Aorta (tissue), 5 donors: ENCODE measurements around the gene C21orf58. TPM values are rescaled to one million over a fixed set of nuclear protein-coding genes. Genes with fewer than 3 reads are reported as not detected.
A peak's percentile ranks its signal among the peaks of the same experiment; 100 is the strongest.

Experiments
- ATAC-seq: fragments of 200-7000 bp; cut with Tn5 transposase; one replicate; pipeline ENCODE4 v1.9.1; 2022; ENCODE audit warnings: moderate library complexity; ENCODE audit not compliant: low FRiP score
- DNase-seq, 2 donors: peaks; one replicate each; pipeline ENCODE4 v3.0.0-alpha.2; 2020
- H3K27ac ChIP-seq, 2 donors: one replicate each; pipeline ENCODE4 v1.5.1; 2013; ENCODE audit warnings: low read length in 2 of 2, mild to moderate bottlenecking in 2 of 2, moderate library complexity in 2 of 2, control low read depth in 1 of 2, inconsistent platforms in 1 of 2, low read depth in 1 of 2
- H3K27me3 ChIP-seq, 2 donors: one replicate each; pipeline ENCODE4 v1.6.1; 2013; ENCODE audit warnings: control low read depth in 1 of 2, low read length in 1 of 2, mild to moderate bottlenecking in 1 of 2, moderate library complexity in 1 of 2; ENCODE audit not compliant: insufficient read depth in 2 of 2, control insufficient read depth in 1 of 2
- H3K36me3 ChIP-seq, 2 donors: one replicate each; pipeline ENCODE4 v1.6.1; 2013; ENCODE audit warnings: control low read depth in 1 of 2, low read length in 1 of 2, mild to moderate bottlenecking in 1 of 2; ENCODE audit not compliant: insufficient read depth in 2 of 2, control insufficient read depth in 1 of 2
- H3K4me1 ChIP-seq, 2 donors: one replicate each; pipeline ENCODE4 v1.6.1; 2013; ENCODE audit warnings: low read length in 2 of 2, control low read depth in 1 of 2, mild to moderate bottlenecking in 1 of 2, moderate library complexity in 1 of 2; ENCODE audit not compliant: insufficient read depth in 2 of 2, control insufficient read depth in 1 of 2
- H3K4me3 ChIP-seq, 2 donors: one replicate each; pipeline ENCODE4 v1.5.1; 2013; ENCODE audit warnings: low read length in 2 of 2, control low read depth in 1 of 2, mild to moderate bottlenecking in 1 of 2
- H3K9me3 ChIP-seq: one replicate; pipeline ENCODE4 v1.6.1; 2013; ENCODE audit warnings: mild to moderate bottlenecking, low read length; ENCODE audit not compliant: control insufficient read depth
- WGBS, 2 donors: extraction: QIAGEN DNeasy Blood & Tissue Kit; methylation state at CpG; one replicate each; pipeline ENCODE4 v1.1.7; 2013; 5-methylcytosine and 5-hydroxymethylcytosine counted together
- intact Hi-C, 2 donors: fragments of 100-400 bp; cut with DNase I; formaldehyde crosslinking; loops; one replicate each; pipeline versions ENCODE4 v1.14.2 to v1.15.0; 2022
- polyA plus RNA-seq, 2 donors: library from polyadenylated mRNA; stranded (reverse); fragments of 200-250 nt; gene quantifications; one replicate each; pipeline ENCODE4 v1.2.3, GENCODE V29; 2013
- total RNA-seq, 2 donors: library from RNA; stranded (reverse); fragmentation: NEBNext Ultra II Directional; extraction: Animal tissue kit (Norgen Biotek cat#: 25700); gene quantifications; one replicate each; pipeline ENCODE4 v1.2.1, GENCODE V29; 2021
- donor health status: healthy with polysubstance abuse.
- donor health status: Bipolar disorder and iron deficiency.
- donor health status: DM: no; HTN: no; CAD: no.
- donor health status: DM: no; HTN: no; CAD: no.
- donor health status: DM: yes; HTN: yes; CAD: no.

C21orf58 gene
- total and polyA plus RNA-seq, 4 donors: 0.38 to 3.7 (median 1.7) TPM

DNA sequence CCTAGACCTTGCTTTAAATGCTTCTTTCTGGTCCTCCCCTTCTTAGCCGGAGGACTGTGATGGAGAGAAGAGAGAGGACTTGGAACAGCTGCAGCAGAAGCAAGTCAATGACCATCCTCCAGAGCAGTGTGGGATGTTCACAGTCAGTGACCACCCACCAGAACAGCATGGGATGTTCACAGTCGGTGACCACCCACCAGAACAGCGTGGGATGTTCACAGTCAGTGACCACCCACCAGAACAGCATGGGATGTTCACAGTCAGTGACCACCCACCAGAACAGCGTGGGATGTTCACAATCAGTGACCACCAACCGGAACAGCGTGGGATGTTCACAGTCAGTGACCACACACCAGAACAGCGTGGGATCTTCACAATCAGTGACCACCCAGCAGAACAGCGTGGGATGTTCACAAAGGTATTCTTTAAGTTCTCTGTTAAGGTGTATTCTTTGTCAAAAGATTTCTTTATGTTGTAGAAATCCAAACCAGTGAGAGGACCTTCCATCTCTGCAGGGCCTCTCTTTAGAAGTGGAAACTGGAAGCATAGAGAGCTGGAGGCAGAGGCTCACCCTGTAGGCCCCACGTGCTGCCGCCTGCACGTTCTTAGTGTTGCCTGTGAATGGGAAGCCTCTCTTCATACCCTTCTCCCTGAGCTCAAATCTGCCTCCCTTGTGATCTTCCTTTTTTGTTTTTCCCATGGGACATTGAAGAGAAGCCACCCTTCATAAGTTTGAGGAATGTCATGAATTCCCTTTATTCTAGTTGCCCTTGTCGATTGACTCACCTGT, 10.9 kb upstream of the C21orf58 start:
- Histone ChIP-seq H3K27ac (no peak overlapping the region), H3K4me3 (no peak overlapping the region), H3K9me3 (no peaks in the 10 kb centered on the region), H3K36me3 (peaks cover 3 to 6% of the 10 kb centered on the region in 2 donors), H3K4me1 (no peaks in the 10 kb centered on the region), H3K27me3 (no peaks in the 10 kb centered on the region)
- DNase-seq (peak; percentile 8 to 19), ATAC-seq (no peak)
- 91 to 95% methylated on average over 12 of the region's 12 CpGs for WGBS, 2 donors
- intact Hi-C loops: no loop called here

- intact Hi-C loops: no loop called here
- 95% methylated on average over 2 of the region's 2 CpGs for WGBS, 2 donors
- H3K9me3 ChIP-seq: no peaks in the 10 kb centered on the region
- ATAC-seq (no peak), DNase-seq (no peak)
- no peaks in the 10 kb centered on the region for H3K4me1 ChIP-seq
- H3K36me3 ChIP-seq: peaks cover 0 to 3% of the 10 kb centered on the region in 2 donors
- no peak overlapping the region for H3K27ac ChIP-seq
- H3K4me3 ChIP-seq: no peak overlapping the region
- no peaks in the 10 kb centered on the region for H3K27me3 ChIP-seq
These were observed 6.1 kb upstream of the C21orf58 start for GRCh38 chr21:46329796-46330195.

DNA sequence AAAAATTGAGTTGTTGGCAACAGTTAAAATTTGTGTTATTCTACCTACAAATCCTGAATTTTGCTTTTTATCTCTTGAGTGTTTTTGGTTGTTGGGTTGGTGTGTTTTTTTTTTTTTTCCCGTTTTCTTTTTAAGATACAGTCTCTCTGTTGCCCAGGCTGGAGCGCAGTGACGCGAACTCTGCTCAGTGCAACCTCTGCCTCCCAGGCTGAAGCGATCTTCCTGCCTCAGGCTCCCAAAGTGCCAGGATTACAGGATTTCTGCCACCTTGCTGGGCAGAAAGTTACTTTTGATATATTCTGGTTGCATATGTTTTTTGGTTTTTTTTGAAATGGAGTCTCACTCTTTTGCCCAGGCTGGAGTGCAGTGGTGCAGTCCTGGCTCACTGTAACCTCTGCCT, 4.5 kb upstream of the C21orf58 start:
- ATAC-seq: no peak
- intact Hi-C loops: no loop called here
- H3K27me3 ChIP-seq: no peaks in the 10 kb centered on the region

DNA sequence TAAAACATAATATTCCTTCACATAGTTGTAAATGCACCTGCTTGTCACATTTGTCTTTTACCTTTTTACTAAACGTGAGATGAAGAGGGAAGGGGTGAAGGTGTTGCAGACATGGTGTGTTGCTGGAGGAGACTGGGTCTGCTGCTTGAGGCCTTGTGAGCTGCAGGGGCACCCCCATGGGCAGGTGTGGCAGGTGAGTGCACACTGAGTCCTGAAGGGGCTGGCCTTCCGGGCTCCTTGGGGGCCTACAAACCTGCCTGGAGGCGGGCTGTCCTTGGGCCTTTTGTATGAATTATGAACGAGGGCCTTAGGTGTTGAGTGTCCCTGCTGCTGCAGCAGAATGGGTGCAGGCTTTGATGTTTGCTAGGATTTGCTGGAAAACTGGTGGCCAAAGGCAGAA, 4.0 kb upstream of the C21orf58 start:
- WGBS, 2 donors: 80 to 92% methylated on average over 4 of the region's 4 CpGs
- DNase-seq (no peak), ATAC-seq (no peak)
- intact Hi-C loops: no loop called here
- H3K4me1 ChIP-seq: no peaks in the 10 kb centered on the region
- no peak overlapping the region for H3K4me3 ChIP-seq
- H3K27me3 ChIP-seq: no peaks in the 10 kb centered on the region
- H3K36me3 ChIP-seq: peaks cover 0 to 1% of the 10 kb centered on the region in 2 donors
- no peaks in the 10 kb centered on the region for H3K9me3 ChIP-seq
- H3K27ac ChIP-seq: no peak overlapping the region

More for the DNA sequence above, 4.5 kb upstream of the C21orf58 start:
- no peaks in the 10 kb centered on the region for H3K4me1 ChIP-seq
- 78 to 79% methylated on average over 5 of the region's 5 CpGs for WGBS, 2 donors
- H3K36me3 ChIP-seq: peaks cover 0 to 1% of the 10 kb centered on the region in 2 donors
- H3K9me3 ChIP-seq: no peaks in the 10 kb centered on the region
- H3K4me3 ChIP-seq: no peak overlapping the region
- no peak overlapping the region for H3K27ac ChIP-seq
- no peak for DNase-seq

DNA sequence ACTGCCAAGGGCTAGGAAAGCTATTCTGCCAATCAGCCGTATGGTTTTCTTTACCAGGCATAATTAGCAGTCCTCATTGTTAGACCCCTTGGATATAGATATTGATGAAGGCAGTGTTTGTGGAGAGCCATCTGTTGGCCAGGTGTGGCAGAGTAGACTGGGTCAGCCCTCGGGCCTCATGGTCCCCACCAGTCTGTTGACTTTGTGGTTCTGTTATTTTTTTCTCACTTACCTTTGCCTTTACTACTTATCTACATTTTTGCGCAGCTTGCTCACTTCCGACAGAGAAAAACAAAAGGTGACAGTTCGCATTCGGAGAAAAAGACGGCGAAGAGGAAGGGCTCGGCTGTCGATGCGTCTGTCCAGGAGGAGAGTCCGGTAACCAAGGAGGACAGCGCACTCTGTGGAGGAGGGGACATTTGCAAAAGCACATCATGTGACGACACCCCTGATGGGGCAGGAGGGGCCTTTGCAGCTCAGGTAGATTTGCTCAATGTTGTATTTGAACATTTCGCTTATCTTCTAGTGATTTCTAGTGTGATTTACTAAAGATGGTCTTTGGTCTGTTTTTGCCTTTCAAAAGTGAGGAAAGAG, 2.5 kb upstream of the C21orf58 start:
- WGBS, 2 donors: 95% methylated on average over 15 of the region's 15 CpGs
- Histone ChIP-seq H3K9me3 (no peaks in the 10 kb centered on the region), H3K36me3 (peaks cover 0 to 1% of the 10 kb centered on the region in 2 donors), H3K4me1 (no peaks in the 10 kb centered on the region), H3K4me3 (no peak overlapping the region), H3K27me3 (no peaks in the 10 kb centered on the region), H3K27ac (no peak overlapping the region)
- no peak for DNase-seq
- ATAC-seq: no peak
- intact Hi-C loops: no loop called here

- peak overlapping the region in 1 of 2 donors; percentile 62 for H3K27ac ChIP-seq
- intact Hi-C loops: loop anchor here in 1 of 2 donors (2.0 kb wide), 1 partner anchor 38 kb away; the partner anchor contains the start of gene YBEY
- WGBS, 2 donors: 10% methylated on average over 41 to 43 of the region's 43 CpGs
- no peaks in the 10 kb centered on the region for H3K9me3 ChIP-seq
- peak overlapping the region; percentile 67 to 80 for H3K4me3 ChIP-seq
- DNase-seq: peak; percentile 59 to 82
- H3K4me1 ChIP-seq: no peaks in the 10 kb centered on the region
- no peaks in the 10 kb centered on the region for H3K27me3 ChIP-seq
- no peak for ATAC-seq
- H3K36me3 ChIP-seq: peaks cover 0 to 1% of the 10 kb centered on the region in 2 donors
These were observed 1.6 kb upstream of the C21orf58 start for GRCh38 chr21:46325073-46325912.

DNA sequence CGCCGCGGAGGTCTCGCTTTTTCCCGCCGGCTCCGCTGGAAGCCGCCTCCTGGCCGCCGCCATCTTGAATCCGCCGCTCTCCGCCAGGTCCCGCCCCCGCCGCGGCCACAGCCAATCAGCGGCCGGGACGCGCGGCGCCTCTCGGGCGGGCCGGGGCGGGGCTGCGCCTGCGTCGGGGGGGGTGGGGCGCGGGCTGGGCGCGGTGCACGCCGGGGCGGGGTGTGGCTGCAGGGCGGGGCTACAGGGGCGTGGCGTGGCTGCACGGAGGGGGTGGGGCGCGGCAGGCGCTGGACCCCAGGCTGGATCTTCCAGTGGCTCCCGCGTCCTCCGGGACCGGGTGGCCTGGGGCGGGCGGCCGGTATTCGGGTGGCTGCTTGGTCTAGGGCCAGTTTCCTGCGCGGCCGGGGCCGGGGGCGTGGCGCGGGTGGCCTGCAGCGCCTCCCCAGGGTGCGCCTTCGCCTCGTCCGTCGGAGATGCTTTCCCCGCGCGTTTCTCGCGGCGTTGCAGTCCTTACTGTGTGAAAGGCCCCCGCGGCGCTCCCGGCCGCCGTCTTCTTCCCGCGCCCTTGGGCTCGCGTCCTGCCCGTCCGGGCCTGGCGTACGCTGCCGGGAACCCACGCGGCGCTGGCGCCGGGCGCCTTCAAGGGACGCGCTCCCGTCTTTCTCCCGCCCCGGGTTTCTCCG, 861 bp upstream of the C21orf58 start:
- WGBS, 2 donors: 1% methylated on average over 74 to 98 of the region's 98 CpGs
- Histone ChIP-seq H3K4me3 (peak overlapping the region; percentile 80 to 95), H3K4me1 (no peaks in the 10 kb centered on the region), H3K9me3 (no peaks in the 10 kb centered on the region), H3K36me3 (no peaks in the 10 kb centered on the region), H3K27ac (peak overlapping the region in 1 of 2 donors; percentile 87), H3K27me3 (no peaks in the 10 kb centered on the region)
- DNase-seq: peak; percentile 90 to 95
- ATAC-seq: peak; percentile 95
- intact Hi-C loops: loop anchor here (2.0 to 5.0 kb wide), 4 partner anchors 37 to 142 kb away; partner anchors contain the start of genes YBEY (in 2 of the 2), LSS (in 1 of the 2), MCM3AP (in 1 of the 2) and SPATC1L (in 1 of the 2)

DNA sequence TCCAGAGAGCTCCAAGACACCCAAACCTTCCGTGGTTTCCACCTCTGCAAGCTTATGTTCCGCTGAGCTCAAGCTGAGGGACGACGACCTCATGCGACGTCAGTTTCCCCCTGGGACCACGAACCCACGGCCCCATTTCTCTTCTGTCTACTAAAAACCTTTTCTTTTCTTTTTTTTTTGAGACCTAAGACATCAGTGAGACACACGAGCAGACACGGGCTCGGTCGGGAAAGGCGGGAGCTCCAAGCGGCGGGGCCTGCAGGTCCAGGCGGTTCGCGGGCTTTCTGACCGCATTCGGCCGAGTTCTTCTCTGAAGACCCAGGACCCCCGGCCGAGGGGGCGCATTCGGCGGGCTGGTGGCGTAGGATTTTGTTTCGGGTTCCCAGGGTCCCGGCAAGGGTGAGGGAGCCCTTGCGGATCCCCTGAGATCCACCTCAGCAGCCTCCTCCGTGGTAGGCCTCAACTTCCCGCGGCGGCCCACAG, 402 bp downstream of the C21orf58 start:
- intact Hi-C loops: loop anchor here (5.0 kb wide), 3 partner anchors 36 to 141 kb away; partner anchors contain the start of genes LSS (in 1 of the 2), MCM3AP (in 1 of the 2), SPATC1L (in 1 of the 2) and YBEY (in 1 of the 2)

More for the DNA sequence above, 402 bp downstream of the C21orf58 start:
- ATAC-seq (no peak), DNase-seq (no peak)
- Histone ChIP-seq H3K4me3 (peak overlapping the region; percentile 10 to 50), H3K4me1 (no peaks in the 10 kb centered on the region), H3K27ac (no peak overlapping the region), H3K27me3 (no peaks in the 10 kb centered on the region), H3K9me3 (no peaks in the 10 kb centered on the region), H3K36me3 (no peaks in the 10 kb centered on the region)
- WGBS, 2 donors: 1 to 2% methylated on average over 34 of the region's 34 CpGs
